ENCODE measurements around the gene MDFIC.

The MDFIC gene, protein sequence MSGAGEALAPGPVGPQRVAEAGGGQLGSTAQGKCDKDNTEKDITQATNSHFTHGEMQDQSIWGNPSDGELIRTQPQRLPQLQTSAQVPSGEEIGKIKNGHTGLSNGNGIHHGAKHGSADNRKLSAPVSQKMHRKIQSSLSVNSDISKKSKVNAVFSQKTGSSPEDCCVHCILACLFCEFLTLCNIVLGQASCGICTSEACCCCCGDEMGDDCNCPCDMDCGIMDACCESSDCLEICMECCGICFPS

GRCh38 chr7:114922026-114922651 is at the start of gene MDFIC:
Gene MDFIC, plus strand, starts transcription at chr7:114922094. Its CDS starts 940 bp downstream, at chr7:114923034.
- no peak for TF ChIP-seq CTCF (IDR thresholded peaks at IDR 0.05)

GRCh38 chr7:114874170-114874569 is 47.7 kb upstream of the MDFIC start:
- no peak for TF ChIP-seq CTCF (IDR thresholded peaks at IDR 0.05)

DNA sequence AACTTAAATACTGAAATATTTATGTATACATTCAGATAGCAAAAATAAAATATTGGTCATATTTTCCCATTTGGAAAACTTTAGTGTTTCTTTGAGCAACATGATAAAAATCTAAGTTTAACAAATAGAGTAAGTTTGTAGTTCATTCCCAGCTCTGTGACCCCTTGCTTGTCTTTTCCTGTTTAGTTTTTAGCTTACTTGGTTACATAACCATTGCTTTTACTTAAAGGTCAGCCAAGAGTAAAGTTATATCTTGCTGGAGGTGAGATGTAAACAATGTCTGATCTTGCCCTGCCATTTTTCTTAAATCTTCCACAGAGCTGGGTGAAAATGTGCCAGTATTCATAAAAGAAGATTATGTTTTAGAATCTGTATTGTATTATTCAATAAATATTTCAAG is 46.7 kb upstream of the MDFIC start:
- no peak for TF ChIP-seq CTCF (IDR thresholded peaks at IDR 0.05)

- no peak for TF ChIP-seq CTCF (IDR thresholded peaks at IDR 0.05)
These were observed 42.3 kb upstream of the MDFIC start for GRCh38 chr7:114879554-114879953.

DNA sequence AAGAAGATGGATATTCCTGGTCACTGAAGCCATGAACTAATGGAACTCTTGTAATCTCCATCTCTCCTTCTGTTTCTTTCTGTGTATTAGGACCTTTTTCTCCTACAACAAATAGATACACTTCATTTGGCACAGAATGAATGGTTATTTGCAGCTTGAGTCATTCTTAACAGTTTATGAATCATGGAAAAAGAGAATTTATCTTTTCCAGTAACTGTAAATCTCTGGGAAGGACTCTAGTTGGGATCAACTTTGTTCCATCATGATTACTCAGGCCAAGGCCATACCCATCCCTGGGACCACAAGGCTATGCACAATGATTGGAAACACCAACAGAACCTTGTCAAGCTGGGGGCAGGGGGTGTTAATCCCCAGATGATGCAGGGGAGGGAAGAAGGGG is 36.1 kb upstream of the MDFIC start:
- no peak for TF ChIP-seq CTCF (IDR thresholded peaks at IDR 0.05)

- TF ChIP-seq CTCF (IDR thresholded peaks at IDR 0.05): no peak
These were observed 35.7 kb upstream of the MDFIC start for GRCh38 chr7:114886241-114886640.

DNA sequence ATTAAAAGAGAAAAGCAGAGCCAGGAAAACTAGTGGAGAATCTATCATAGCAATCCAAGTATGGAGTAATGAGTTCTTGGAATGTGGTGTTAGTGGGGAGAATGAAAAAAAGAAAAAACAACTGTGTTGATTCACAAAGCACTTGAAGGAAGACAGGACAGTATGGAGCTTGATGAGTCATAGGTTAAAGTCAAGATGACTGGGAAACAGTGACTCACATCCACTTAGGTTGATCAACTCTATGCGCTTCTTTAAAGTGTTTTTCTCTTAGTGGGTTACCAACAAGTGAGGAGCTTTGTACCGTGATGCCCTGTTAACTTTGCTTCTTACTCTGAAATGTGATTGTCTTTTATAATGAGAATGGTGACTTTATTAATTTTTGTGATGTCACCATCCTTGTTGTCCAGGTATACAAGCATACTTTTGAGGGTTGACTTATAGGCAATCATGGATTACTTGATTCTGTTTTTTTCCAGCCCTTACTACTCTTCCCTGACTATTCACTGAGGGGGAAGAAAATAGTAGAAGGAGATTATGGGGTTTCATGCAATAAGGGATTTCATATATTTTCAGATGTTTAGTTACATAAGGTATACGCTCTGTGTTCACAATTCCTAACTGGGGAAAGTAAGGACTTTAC is 32.1 kb upstream of the MDFIC start:
- no peak for TF ChIP-seq CTCF (IDR thresholded peaks at IDR 0.05)
